Measurements from ENCODE around the gene C1orf159.

The C1orf159 gene

GRCh38 chr1:1130206-1131120, 14.6 kb upstream of the C1orf159 start:
- no peak for DNase-seq

DNA sequence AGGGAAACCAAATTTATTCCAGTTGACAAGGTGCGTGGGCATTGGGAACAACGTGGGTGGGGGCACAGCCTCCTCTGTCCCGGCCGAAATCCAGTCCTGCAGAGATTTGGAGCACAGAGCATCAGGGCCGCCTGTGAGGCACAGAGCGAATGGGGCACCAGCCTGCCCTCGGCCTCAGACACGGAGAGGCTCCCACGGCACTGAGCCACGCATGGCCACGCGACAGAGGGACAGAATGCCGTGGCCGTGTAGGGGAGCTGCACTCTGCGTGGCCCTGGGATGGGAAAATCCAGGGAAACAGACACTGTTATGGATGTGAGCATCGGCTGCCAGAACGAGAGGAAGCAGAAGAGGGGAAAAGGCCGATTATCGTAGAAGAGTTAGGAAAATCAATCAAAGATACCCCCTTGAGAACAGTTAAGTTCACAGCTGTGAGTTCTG, 13.5 kb upstream of the C1orf159 start:
- DNase-seq: no peak

GRCh38 chr1:1128454-1129139, 12.7 kb upstream of the C1orf159 start:
- no peak for DNase-seq

DNA sequence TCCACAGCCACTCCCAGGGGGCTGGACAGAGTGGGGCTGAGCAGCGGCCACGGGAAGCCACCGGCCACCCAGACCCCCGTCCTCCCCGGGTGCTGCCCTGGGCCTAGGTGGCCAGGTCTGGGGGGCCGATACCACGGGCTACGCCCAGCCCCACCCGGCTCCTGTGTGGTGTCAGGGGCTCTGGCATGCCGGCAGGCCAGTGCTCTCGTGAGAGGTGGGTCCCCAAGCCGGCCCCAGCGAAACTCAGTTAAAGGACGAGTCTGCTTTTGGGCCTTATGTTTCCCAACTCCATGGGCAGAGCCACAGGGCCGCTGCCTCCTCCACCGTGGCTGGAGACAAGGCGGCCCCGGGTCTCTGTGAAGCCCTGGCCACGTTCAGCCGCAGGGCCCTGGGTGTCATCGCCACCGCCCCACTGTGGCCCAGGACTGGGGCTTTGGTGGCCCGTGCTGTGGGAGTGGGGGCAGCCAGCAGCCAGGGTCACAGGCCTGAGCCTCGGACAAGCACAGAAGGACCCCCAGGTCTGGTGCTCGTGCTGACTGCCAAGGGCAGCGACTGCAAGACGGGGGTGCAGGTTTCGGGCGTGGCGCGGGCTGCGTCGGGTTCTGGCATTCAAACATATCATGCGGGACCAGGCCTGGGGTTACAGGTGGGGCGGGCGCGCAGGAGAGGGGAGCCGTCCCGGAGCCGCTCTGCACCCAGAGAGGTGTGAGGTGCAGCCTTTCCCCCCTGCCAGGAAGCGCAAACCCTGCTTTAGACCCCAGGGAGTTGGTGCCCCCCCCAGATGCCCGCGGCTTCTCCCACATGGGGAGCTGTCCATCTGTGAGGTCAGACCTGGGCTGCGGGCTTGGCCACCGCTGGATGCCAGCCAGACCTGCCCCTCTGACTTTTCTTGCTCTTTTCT, 11.9 kb upstream of the C1orf159 start:
- no peak for DNase-seq

GRCh38 chr1:1125945-1126344, 10.1 kb upstream of the C1orf159 start:
- DNase-seq: no peak

DNA sequence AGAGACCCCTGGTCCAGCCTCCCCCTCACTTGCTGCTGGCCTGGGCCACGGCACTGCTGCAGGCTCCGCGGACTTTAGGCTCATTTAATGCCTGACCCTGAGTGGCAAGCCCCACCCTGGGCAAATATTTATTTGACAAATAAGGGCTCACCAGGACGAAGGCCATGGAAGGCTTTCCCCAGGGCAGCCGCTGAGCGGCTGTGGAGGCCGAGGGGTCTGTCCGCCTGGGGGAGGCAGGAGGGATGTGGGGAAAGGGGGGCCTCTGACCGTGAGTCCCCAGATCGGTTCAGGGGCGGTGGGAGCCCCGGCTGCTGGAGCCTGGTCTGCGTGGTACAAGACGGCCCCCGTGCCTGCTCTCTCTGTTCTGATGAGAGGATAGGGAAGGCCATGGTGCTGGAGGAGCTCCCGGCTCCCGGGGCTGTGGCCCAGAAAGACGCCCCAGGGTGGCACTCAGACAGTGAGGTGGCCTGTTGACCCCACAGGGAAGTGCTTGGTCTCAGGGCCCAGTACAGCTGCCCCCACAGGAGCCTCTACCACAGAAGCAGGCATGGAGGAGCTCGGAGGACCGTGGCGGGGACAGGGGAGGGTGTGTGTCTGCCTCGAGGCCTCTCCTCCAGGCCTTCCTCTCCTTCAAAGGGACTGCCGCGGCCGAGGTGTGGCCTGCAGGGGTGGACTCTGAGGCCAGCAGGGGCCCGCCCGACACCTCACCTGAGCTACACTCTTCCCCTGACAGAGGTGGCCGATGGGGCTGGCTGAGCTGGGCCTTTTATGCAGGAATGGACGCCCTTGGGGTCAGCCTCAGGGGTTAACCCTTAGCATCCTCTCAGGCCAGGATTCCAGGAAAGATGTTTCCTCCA, 9.1 kb upstream of the C1orf159 start:
- DNase-seq: no peak

- no peak for DNase-seq
Observed at GRCh38 chr1:1124508-1124785, 8.6 kb upstream of the C1orf159 start.

GRCh38 chr1:1123581-1124507, 8.0 kb upstream of the C1orf159 start:
- no peak for DNase-seq

DNA sequence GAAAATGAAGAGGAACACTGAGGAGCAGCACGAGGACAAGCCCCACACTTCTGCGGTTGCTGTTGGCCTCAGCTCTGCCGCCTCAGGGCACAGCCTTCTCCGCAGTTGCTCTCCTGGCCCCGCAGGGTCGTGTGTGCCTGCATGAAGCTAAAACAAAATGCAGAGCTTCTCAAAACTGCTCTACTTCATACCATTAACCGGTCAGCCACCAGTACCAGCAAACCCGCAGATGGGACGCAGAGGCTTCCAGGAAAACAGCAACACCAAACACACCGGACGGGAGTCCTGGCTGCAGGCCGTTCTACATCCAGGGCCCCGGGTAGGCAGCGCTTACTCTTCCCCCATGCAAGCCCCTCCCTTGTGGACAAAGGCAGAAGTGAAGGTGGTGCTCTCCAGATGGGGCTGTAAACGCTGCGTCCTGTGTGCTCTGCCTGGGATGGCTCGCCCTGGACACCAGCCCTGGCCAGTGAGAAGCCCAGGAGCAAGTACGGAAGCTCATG, 7.1 kb upstream of the C1orf159 start:
- DNase-seq: no peak

DNA sequence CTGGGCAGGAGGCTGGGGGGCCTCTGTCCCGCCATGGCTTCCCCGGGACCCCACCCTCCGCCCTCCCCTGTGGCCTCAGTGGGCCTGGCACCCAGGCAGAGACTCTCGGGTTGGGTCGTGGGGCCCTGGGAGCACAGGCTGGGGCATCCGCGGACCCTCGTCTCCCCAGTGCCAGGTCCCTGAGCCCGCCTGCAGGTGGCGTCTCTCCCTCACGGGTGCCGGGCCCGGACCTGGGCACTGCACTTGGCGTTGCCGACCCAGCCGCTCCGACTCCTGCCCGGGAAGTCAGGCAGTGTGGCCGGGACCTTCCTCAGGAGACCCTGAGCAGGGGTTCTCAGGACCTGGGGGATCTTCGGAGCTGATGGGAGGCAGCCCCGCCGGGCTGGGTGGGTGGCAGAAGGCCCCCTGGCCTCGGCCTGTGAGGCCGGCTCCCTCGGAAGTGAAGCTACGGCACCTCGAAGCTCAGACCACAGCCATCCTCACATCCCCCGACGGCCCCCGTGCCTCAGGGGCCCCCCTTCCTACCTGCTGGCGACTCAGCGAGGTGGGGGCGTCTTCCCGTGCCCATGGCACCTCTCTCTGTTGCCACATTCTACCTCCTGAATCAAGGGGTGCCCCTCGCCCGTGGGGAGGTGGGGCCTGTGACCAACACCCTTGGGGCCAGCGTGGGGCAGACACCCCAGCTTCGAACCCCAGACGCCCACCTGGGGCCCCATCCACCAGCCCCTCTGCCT, 6.4 kb upstream of the C1orf159 start:
- peak; percentile 91 for DNase-seq

DNA sequence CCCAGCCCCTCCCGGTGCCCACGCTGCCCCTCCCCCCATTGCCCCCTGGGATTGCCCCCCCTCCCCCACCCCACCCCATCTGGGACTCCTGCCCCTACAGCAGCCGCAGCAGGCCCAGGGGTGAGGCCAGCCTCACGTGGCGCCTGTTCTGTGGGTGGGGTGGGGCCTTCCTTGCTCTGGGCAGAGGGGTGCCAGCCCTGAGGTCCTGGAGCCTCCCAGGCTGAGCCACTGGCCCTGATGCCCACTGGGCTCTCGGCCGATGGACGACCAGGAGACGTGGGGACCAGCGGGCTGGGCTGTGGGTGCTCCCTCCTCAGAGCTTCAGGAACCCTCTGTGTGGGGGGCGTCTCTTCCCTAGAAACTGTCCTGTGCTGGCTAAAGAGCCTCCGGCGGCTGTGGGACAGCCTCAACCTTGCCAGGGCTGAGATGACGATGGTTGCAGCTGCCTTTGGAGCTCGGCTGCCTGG, 5.8 kb upstream of the C1orf159 start:
- no peak for DNase-seq

- DNase-seq: no peak
Observed at GRCh38 chr1:1120866-1121591, 5.1 kb upstream of the C1orf159 start.

DNA sequence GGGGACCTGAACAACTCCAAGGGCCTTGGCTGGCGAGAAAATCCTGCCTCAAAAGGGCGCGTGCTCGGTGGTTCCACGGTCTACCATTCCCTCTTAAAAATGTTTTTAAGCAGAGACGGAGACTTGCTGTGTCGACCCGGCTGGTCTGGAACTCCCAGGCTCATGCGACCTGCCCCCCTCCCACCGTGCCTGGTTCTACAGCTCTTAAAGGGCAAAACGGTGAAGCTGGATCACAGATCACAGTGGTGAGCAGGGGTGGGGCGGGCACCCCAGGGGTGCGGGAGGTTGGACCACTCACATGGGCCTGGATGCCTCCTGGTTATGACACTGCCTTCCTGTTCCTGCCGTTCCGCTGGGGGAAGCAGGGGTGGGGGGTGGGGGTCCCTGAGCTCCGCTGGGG, 4.2 kb upstream of the C1orf159 start:
- no peak for DNase-seq

GRCh38 chr1:1119272-1119890, 3.5 kb upstream of the C1orf159 start:
- no peak for DNase-seq

DNA sequence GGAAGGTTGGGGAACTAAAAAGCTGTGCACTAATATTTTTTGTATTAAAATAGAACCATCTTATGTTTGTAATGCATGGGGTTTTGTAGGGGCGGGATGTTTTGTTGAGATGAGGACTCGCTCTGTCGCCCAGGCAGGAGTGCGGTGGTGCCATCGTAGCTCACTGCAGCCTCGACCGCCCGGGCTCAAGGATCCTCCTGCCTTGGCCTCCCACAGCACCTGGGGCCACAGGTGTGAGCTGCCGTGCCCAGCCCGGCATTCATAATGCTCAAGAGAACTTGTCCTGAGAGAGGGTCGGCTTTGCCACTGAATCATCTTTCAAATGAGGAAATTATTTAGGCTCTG, 3.0 kb upstream of the C1orf159 start:
- DNase-seq: no peak

GRCh38 chr1:1118011-1118875, 2.4 kb upstream of the C1orf159 start:
- DNase-seq: no peak

DNA sequence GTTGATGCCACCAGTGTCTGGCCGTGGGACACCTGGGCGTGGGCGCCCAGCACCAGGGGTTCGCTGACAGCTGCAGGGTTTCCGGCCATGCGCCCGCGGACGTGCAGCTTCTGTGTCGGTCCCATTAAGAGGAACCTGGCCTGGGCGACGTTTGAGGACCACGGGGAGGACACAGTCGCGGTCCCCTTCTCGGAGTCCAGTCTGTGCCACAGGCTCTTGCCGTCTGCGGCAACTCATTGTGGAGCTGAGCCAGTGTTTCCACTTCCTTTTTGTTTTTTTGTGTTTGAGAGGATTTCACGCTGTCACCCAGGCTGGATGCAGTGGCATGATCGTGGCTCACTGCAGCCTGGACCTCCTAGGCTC, 1.6 kb upstream of the C1orf159 start:
- DNase-seq: no peak
